CD4-positive, alpha-beta memory T cell (primary cell): ENCODE data around the gene USF1. TPM values are rescaled to one million over a fixed set of nuclear protein-coding genes. Genes with fewer than 3 reads are reported as not detected.

Experiments used
- CTCF ChIA-PET: fragments of 350-600 bp; sonication (Branson Sonifier 250); formaldehyde crosslinking; loops from one replicate; lab custom pipeline; 2021; ENCODE audit warnings: inconsistent platforms; ENCODE audit not compliant: partially characterized antibody; lab: Charles Lee
- POLR2A ChIA-PET: fragments of 350-600 bp; sonication (Branson Sonifier 250); formaldehyde crosslinking; loops from one replicate; lab custom pipeline; 2021; ENCODE audit not compliant: partially characterized antibody; lab: Charles Lee
- DNase-seq, 5 donors: peaks; one replicate each; pipeline versions ENCODE4 v3.0.0 to v3.0.0-alpha.2; 2020 to 2022; ENCODE audit warnings: mixed read lengths in 1 of 5
- H3K27ac ChIP-seq: one replicate; pipeline ENCODE4 v1.7.0; 2013; ENCODE audit warnings: low read depth, low read length
- H3K27me3 ChIP-seq: 2 replicates; pipeline ENCODE4 v1.7.0; 2013; ENCODE audit warnings: mild to moderate bottlenecking, low read length, moderate library complexity; ENCODE audit not compliant: insufficient read depth
- H3K36me3 ChIP-seq: 2 replicates; pipeline ENCODE4 v1.7.0; 2013; ENCODE audit warnings: mild to moderate bottlenecking, low read length, moderate library complexity; ENCODE audit not compliant: insufficient read depth
- H3K4me1 ChIP-seq: 2 replicates; pipeline ENCODE4 v1.7.0; 2013; ENCODE audit warnings: mild to moderate bottlenecking, low read length, moderate library complexity; ENCODE audit not compliant: insufficient read depth
- H3K4me3 ChIP-seq, 2 donors: one replicate each; pipeline ENCODE4 v1.7.0; 2013; ENCODE audit warnings: low read length in 2 of 2, mild to moderate bottlenecking in 1 of 2
- H3K9me3 ChIP-seq, 2 donors: one replicate each; pipeline ENCODE4 v1.7.0; 2013; ENCODE audit warnings: low read length in 2 of 2, control low read depth in 1 of 2; ENCODE audit not compliant: control insufficient read depth in 1 of 2
- H3K27ac Mint-ChIP-seq, 7 donors: one replicate each; pipeline ENCODE4 v1.8.0; 2020 to 2021; ENCODE audit warnings: mixed read lengths in 7 of 7, mild to moderate bottlenecking in 6 of 7, inconsistent platforms in 3 of 7, moderate library complexity in 3 of 7
- H3K27me3 Mint-ChIP-seq, 2 donors: one replicate each; pipeline ENCODE4 v1.8.0; 2020 to 2021; ENCODE audit warnings: mixed read lengths in 2 of 2
- H3K36me3 Mint-ChIP-seq, 2 donors: one replicate each; pipeline ENCODE4 v1.8.0; 2020 to 2021; ENCODE audit warnings: mixed read lengths in 2 of 2, inconsistent platforms in 1 of 2, mild to moderate bottlenecking in 1 of 2
- H3K4me1 Mint-ChIP-seq, 4 donors: one replicate each; pipeline ENCODE4 v1.8.0; 2020 to 2021; ENCODE audit warnings: mixed read lengths in 4 of 4, mild to moderate bottlenecking in 1 of 4
- H3K4me3 Mint-ChIP-seq, 8 donors: one replicate each; pipeline ENCODE4 v1.8.0; 2020 to 2021; ENCODE audit warnings: mixed read lengths in 8 of 8, mild to moderate bottlenecking in 7 of 8, moderate library complexity in 6 of 8, inconsistent platforms in 3 of 8
- H3K9me3 Mint-ChIP-seq, 8 donors: one replicate each; pipeline ENCODE4 v1.8.0; 2020 to 2021; ENCODE audit warnings: mixed read lengths in 8 of 8, mild to moderate bottlenecking in 5 of 8, inconsistent platforms in 3 of 8, moderate library complexity in 1 of 8
- intact Hi-C: fragments of 100-400 bp; cut with micrococcal nuclease; formaldehyde crosslinking; loops from one replicate; pipeline ENCODE4 v1.15.1; 2023
- polyA plus RNA-seq, 2 donors: library from polyadenylated mRNA; unstranded; fragments of 300-500 nt; fragmentation: Illumina TruSeq; gene quantifications; one replicate each; pipeline ENCODE4 v1.2.3, GENCODE V29; 2021
- total RNA-seq, 2 experiments: library from RNA; stranded (reverse); gene quantifications; one replicate each; pipeline ENCODE4 v1.2.3, GENCODE V29; 2021

Gene USF1
- total and polyA plus RNA-seq, 4 experiments from 2014 or later = 1.4 to 102 (median 53.6) TPM

- intact Hi-C loops = no loop called here
- H3K36me3 ChIP-seq = peaks cover 70% of the 10 kb centered on the region
These were observed 5.4 kb upstream of the USF1 start for GRCh38 chr1:161051219-161051618.

GRCh38 chr1:161048949-161049722 is 3.4 kb upstream of the USF1 start:
- H3K9me3 Mint-ChIP-seq = no peaks in the 10 kb centered on the region
- H3K4me3 Mint-ChIP-seq = peak overlapping the region in 1 of 8 donors; percentile 43
- peaks cover 42 to 77% of the 10 kb centered on the region in 2 donors for H3K36me3 Mint-ChIP-seq
- peaks cover 16 to 42% (median 31%) of the 10 kb centered on the region in 4 donors for H3K4me1 Mint-ChIP-seq
- CTCF ChIA-PET = no interaction called here
- H3K27ac Mint-ChIP-seq = peak overlapping the region; percentile 21 to 90 (median 68)
- Histone ChIP-seq H3K27me3 (no peaks in the 10 kb centered on the region), H3K27ac (no peak overlapping the region), H3K9me3 (no peaks in the 10 kb centered on the region), H3K4me3 (no peak overlapping the region), H3K36me3 (peaks cover 56% of the 10 kb centered on the region), H3K4me1 (peaks cover 17% of the 10 kb centered on the region)
- POLR2A ChIA-PET = interaction anchor here (0.7 to 21.2 kb wide), 4 partner anchors 10 to 49 kb away, joined by 4 to 602 read pairs (median 18); partner anchors contain the start of genes ARHGAP30, KLHDC9 and TSTD1
- DNase-seq = no peak
- H3K27me3 Mint-ChIP-seq = no peaks in the 10 kb centered on the region
- intact Hi-C loops = loop anchor here (5.0 kb wide), 2 partner anchors 103 to 118 kb away; partner anchors contain the start of genes PPOX and UFC1

More at GRCh38 chr1:161051219-161051618, 5.4 kb upstream of the USF1 start:
- ChIA-PET CTCF (interaction anchor here (1.0 to 1.9 kb wide), 3 partner anchors 9 to 19 kb away, joined by 3 to 5 read pairs (median 3); no protein-coding TSS in a partner anchor), POLR2A (interaction anchor here (0.9 to 21.2 kb wide), 3 partner anchors 10 to 18 kb away, joined by 3 to 602 read pairs (median 4); partner anchors contain the start of gene ARHGAP30)
- Histone ChIP-seq H3K27me3 (no peaks in the 10 kb centered on the region), H3K9me3 (no peaks in the 10 kb centered on the region), H3K27ac (no peak overlapping the region), H3K4me1 (peaks cover 14% of the 10 kb centered on the region), H3K4me3 (no peak overlapping the region)
- H3K27ac Mint-ChIP-seq = peak overlapping the region in 4 of 7 donors; percentile 22 to 70 (median 56)
- no peak for DNase-seq
- no peaks in the 10 kb centered on the region for H3K27me3 Mint-ChIP-seq
- no peaks in the 10 kb centered on the region for H3K9me3 Mint-ChIP-seq
- H3K4me1 Mint-ChIP-seq = peaks cover 9 to 33% (median 21%) of the 10 kb centered on the region in 4 donors
- peaks cover 48 to 75% of the 10 kb centered on the region in 2 donors for H3K36me3 Mint-ChIP-seq
- no peak overlapping the region for H3K4me3 Mint-ChIP-seq

DNA sequence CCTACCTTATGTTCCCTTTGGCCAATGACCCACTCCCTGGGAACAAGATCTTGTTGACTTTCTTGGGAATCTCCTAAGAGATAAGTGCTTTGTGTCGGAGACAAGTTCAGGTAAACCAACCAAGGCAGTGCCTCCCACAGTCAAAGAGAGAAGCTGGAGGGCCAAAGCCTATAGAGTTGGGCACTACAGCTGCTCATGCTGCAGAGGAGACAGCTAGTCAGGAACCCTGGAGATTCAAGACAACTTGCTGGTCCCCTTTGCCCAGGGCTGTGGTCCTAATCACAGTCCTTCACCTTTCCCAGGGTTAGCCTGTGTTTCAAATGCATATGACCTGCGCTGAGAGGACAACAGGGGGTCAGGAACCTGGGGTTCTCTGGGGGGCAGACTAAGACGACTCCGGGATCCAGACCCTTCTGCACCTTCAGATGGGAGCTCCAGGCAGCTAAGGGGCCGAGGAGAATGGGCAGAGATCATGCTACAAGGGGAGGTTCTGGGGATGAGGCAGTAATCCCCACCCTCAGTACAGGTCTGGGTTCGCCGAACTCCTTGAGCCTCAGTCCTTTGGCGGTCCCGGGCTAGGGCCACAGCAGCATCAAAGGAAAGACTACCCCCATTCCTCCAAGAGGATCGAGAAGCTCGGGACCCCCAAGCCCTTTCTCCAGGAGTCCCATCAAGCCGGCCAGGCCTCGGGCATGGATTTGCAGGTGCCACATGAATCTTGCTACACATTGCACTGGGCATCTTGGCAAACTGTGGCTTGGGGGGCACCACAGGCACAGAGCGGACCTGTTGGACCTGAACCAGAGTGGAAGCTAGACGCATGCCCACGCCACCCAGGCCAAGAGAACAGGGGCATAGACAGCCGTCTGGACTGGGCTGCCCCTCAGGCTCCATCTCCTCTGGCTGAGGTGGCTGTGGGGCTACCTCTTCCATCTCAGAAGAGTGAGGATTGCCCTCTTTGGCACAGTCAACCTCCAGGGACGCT is 2.0 kb upstream of the USF1 start:
- H3K4me1 Mint-ChIP-seq = peaks cover 23 to 45% (median 32%) of the 10 kb centered on the region in 4 donors

DNA sequence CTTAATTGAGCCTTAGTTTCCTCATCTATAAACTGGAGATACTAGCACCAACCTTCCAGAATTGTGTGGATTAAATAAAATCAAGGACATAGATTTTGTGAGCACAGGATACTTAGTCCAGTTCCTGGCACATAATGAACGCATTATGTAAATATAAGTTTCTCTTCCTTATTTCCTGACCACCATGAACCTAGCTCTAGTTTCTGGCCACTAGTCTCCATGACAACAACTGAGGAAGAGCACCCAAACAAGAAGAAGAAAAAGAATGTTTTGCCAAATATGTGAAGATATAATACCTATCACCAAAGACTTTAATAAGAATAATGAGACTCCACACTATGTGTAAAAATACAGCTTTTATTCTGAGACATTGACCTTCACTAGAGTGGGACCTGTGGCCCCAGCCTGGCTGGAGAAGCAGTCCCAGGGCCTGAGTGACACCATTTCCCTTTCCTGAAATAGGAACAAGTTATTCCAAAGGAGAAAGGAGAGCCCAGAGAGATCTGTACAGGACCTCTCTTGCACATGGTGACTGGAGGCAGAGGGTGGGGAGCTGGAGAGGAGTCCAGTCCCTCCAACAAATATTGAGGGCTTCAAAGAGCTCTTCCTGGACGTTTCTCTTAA is 940 bp upstream of the USF1 start:
- intact Hi-C loops = loop anchor here (1.0 to 5.0 kb wide), 3 partner anchors 51 to 121 kb away; partner anchors contain the start of genes PPOX and UFC1
- H3K36me3 ChIP-seq = peaks cover 50% of the 10 kb centered on the region

More for the DNA sequence above, 2.0 kb upstream of the USF1 start:
- H3K4me1 ChIP-seq = peaks cover 27% of the 10 kb centered on the region
- Mint-ChIP-seq H3K4me3 (peak overlapping the region in 1 of 8 donors; percentile 47), H3K27ac (peak overlapping the region; percentile 90 to 100 (median 99)), H3K27me3 (no peaks in the 10 kb centered on the region), H3K9me3 (no peaks in the 10 kb centered on the region), H3K36me3 (peaks cover 33 to 67% of the 10 kb centered on the region in 2 donors)
- peak overlapping the region; percentile 91 for H3K27ac ChIP-seq
- H3K9me3 ChIP-seq = no peaks in the 10 kb centered on the region
- intact Hi-C loops = loop anchor here (5.0 kb wide), 2 partner anchors 105 to 120 kb away; partner anchors contain the start of genes PPOX and UFC1
- DNase-seq = no peak
- no peaks in the 10 kb centered on the region for H3K27me3 ChIP-seq
- no peak overlapping the region for H3K4me3 ChIP-seq
- peaks cover 48% of the 10 kb centered on the region for H3K36me3 ChIP-seq
- POLR2A ChIA-PET = interaction anchor here (1.5 to 21.2 kb wide), 12 partner anchors 9 to 251 kb away, joined by 6 to 602 read pairs (median 24); partner anchors contain the start of genes ARHGAP30, B4GALT3, F11R and KLHDC9
- CTCF ChIA-PET = interaction anchor here (1.0 to 10.7 kb wide), 6 partner anchors 21 to 52 kb away, joined by 3 to 171 read pairs (median 12); partner anchors contain the start of genes ARHGAP30 and KLHDC9

DNA sequence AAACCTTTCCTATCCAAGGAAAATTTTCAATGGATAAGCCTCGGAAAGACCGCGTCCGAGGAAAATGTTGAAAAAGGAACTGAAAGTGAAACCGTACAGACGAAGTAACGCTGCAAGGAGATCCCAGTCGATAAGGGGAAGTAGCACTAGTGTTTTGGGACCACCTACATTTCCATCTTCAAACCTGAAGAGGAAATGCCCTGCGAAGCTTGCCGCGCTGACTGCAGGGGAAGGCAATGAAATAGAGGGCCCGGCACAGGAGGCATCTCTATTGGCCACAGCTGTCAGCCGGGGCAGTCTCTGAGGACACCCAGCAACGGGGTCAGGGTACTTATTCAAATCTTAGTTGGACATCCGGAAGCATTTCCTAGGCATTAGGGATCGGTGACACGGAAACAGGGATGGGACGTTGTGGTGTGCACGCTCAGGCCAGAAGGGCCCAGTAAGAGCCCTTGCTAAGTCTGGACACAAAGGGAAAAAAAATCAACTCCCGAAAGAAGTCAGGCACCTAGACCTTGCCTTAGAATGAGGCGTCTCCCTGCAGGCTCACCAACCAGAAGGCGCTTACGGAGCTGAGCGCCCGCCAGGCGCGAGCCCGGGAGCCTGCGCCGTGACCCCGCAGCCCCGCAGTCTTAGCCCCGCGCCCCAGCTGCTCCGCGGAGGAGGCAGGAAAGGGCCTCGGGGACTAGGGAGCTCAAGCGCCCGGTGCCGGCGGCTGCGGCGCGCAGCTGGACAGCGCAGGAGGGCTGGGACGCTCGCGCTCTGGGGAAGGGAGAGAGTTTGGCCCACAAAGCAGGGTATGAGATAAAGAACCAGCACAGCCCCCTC is 655 bp downstream of the USF1 start:
- POLR2A ChIA-PET = interaction anchor here (0.6 to 21.2 kb wide), 40 partner anchors 6 to 413 kb away, joined by 3 to 602 read pairs (median 6); partner anchors contain the start of genes ARHGAP30, B4GALT3, DEDD and F11R
- Histone ChIP-seq H3K4me1 (peaks cover 41% of the 10 kb centered on the region), H3K9me3 (no peaks in the 10 kb centered on the region), H3K27me3 (no peaks in the 10 kb centered on the region), H3K27ac (peak overlapping the region; percentile 91), H3K4me3 (peak overlapping the region; percentile 62 to 89), H3K36me3 (peaks cover 51% of the 10 kb centered on the region)
- no peaks in the 10 kb centered on the region for H3K27me3 Mint-ChIP-seq
- peaks cover 29 to 72% of the 10 kb centered on the region in 2 donors for H3K36me3 Mint-ChIP-seq
- peaks cover 29 to 63% (median 43%) of the 10 kb centered on the region in 4 donors for H3K4me1 Mint-ChIP-seq
- peak overlapping the region; percentile 90 to 100 (median 99) for H3K27ac Mint-ChIP-seq
- H3K4me3 Mint-ChIP-seq = peak overlapping the region; percentile 87 to 99 (median 94)
- no peaks in the 10 kb centered on the region for H3K9me3 Mint-ChIP-seq
- CTCF ChIA-PET = interaction anchor here (0.6 to 10.7 kb wide), 15 partner anchors 10 to 91 kb away, joined by 3 to 171 read pairs (median 5); partner anchors contain the start of genes ARHGAP30, F11R and KLHDC9
- DNase-seq = peak; percentile 49 to 79 (median 58)
- intact Hi-C loops = loop anchor here (1.0 to 5.0 kb wide), 4 partner anchors 24 to 122 kb away; partner anchors contain the start of genes ARHGAP30, PPOX and UFC1

More for the DNA sequence above, 940 bp upstream of the USF1 start:
- ChIA-PET CTCF (interaction anchor here (1.0 to 10.7 kb wide), 9 partner anchors 11 to 53 kb away, joined by 3 to 171 read pairs (median 5); partner anchors contain the start of genes ARHGAP30 and KLHDC9), POLR2A (interaction anchor here (0.9 to 21.2 kb wide), 31 partner anchors 8 to 343 kb away, joined by 3 to 602 read pairs (median 8); partner anchors contain the start of genes ARHGAP30, B4GALT3, DEDD and F11R)
- peaks cover 24 to 50% (median 40%) of the 10 kb centered on the region in 4 donors for H3K4me1 Mint-ChIP-seq
- peak overlapping the region; percentile 90 to 100 (median 99) for H3K27ac Mint-ChIP-seq
- Histone ChIP-seq H3K4me1 (peaks cover 33% of the 10 kb centered on the region), H3K27me3 (no peaks in the 10 kb centered on the region), H3K9me3 (no peaks in the 10 kb centered on the region), H3K27ac (peak overlapping the region; percentile 91), H3K4me3 (peak overlapping the region; percentile 62 to 89)
- no peaks in the 10 kb centered on the region for H3K9me3 Mint-ChIP-seq
- peak overlapping the region; percentile 87 to 98 (median 94) for H3K4me3 Mint-ChIP-seq
- H3K36me3 Mint-ChIP-seq = peaks cover 29 to 66% of the 10 kb centered on the region in 2 donors
- DNase-seq = no peak
- no peaks in the 10 kb centered on the region for H3K27me3 Mint-ChIP-seq
